Neuronal stem cell (in vitro differentiated cells): ENCODE measurements around the gene VPS35L.

Experiments
- DNase-seq: peaks from one replicate; pipeline ENCODE4 v3.0.0-alpha.2; 2013; ENCODE audit warnings: low spot score
- H2AFZ ChIP-seq: one replicate; pipeline ENCODE4 v1.6.1; 2013; ENCODE audit warnings: mild to moderate bottlenecking, low read length, inconsistent platforms
- H2AK5ac ChIP-seq: 2 replicates; pipeline ENCODE4 v1.6.1; 2013; ENCODE audit warnings: low read depth, mild to moderate bottlenecking, inconsistent platforms, low read length, moderate library complexity, mixed read lengths
- H2BK120ac ChIP-seq: 2 replicates; pipeline ENCODE4 v1.6.1; 2013; ENCODE audit warnings: low read depth, mild to moderate bottlenecking, inconsistent platforms, low read length, moderate library complexity, mixed read lengths
- H2BK12ac ChIP-seq: one replicate; pipeline ENCODE4 v1.6.1; 2013; ENCODE audit warnings: low read length, inconsistent platforms
- H2BK15ac ChIP-seq: 2 replicates; pipeline ENCODE4 v1.6.1; 2013; ENCODE audit warnings: mild to moderate bottlenecking, low read length, inconsistent platforms, mixed read lengths
- H2BK5ac ChIP-seq: one replicate; pipeline ENCODE4 v1.6.1; 2013; ENCODE audit warnings: inconsistent platforms, mild to moderate bottlenecking, low read length, moderate library complexity
- H3K14ac ChIP-seq: one replicate; pipeline ENCODE4 v1.6.1; 2013; ENCODE audit warnings: low read length, inconsistent platforms
- H3K18ac ChIP-seq: 2 replicates; pipeline ENCODE4 v1.6.1; 2013; ENCODE audit warnings: low read length, inconsistent platforms
- H3K23ac ChIP-seq: 2 replicates; pipeline ENCODE4 v1.6.1; 2013; ENCODE audit warnings: low read depth, mild to moderate bottlenecking, mixed read lengths, low read length, inconsistent platforms; ENCODE audit not compliant: poor library complexity
- H3K27ac ChIP-seq: replicated peaks from 3 replicates; pipeline ENCODE4 v1.5.1; 2013; ENCODE audit warnings: low read length, inconsistent platforms
- H3K27me3 ChIP-seq, 3 experiments: 2 replicates each; pipeline ENCODE4 v1.6.1; 2013; ENCODE audit warnings: low read length in 3 of 3, mild to moderate bottlenecking in 2 of 3, inconsistent platforms in 1 of 3, low read depth in 1 of 3, mixed read lengths in 1 of 3, moderate library complexity in 1 of 3; ENCODE audit not compliant: control insufficient read depth in 3 of 3, insufficient read depth in 3 of 3
- H3K36me3 ChIP-seq, 2 donors: replicated peaks in 1 of 2; 2 replicates each; pipeline ENCODE4 v1.6.1; 2013; ENCODE audit warnings: low read length in 2 of 2; ENCODE audit not compliant: control insufficient read depth in 2 of 2, insufficient read depth in 2 of 2
- H3K4ac ChIP-seq: 2 replicates; pipeline ENCODE4 v1.6.1; 2013; ENCODE audit warnings: inconsistent platforms, mild to moderate bottlenecking, low read length, moderate library complexity
- H3K4me1 ChIP-seq, 2 donors: 1 replicate in 1 of 2; 2 replicates in 1 of 2; pipeline ENCODE4 v1.6.1; 2013; ENCODE audit warnings: low read length in 2 of 2, low read depth in 1 of 2; ENCODE audit not compliant: control insufficient read depth in 2 of 2, insufficient read depth in 1 of 2
- H3K4me2 ChIP-seq: one replicate; pipeline ENCODE4 v1.6.1; 2013; ENCODE audit warnings: mild to moderate bottlenecking, low read length, inconsistent platforms; ENCODE audit not compliant: insufficient read depth, poor library complexity, severe bottlenecking
- H3K4me3 ChIP-seq, 2 donors: 2 replicates each; pipeline ENCODE4 v1.5.1; 2013; ENCODE audit warnings: low read length in 2 of 2, mild to moderate bottlenecking in 2 of 2, inconsistent platforms in 1 of 2, moderate library complexity in 1 of 2
- H3K79me1 ChIP-seq: one replicate; pipeline ENCODE4 v1.6.1; 2013; ENCODE audit warnings: low read depth, mild to moderate bottlenecking, inconsistent platforms, low read length, moderate library complexity
- H3K9ac ChIP-seq: one replicate; pipeline ENCODE4 v1.6.1; 2013; ENCODE audit warnings: mild to moderate bottlenecking, low read depth, low read length, inconsistent platforms; ENCODE audit not compliant: poor library complexity
- H3K9me3 ChIP-seq, 2 donors: replicated peaks in 1 of 2; 2 replicates each; pipeline versions ENCODE3 to v1.6.1; 2013; ENCODE audit warnings: low read length in 2 of 2, mild to moderate bottlenecking in 2 of 2, inconsistent platforms in 1 of 2, low read depth in 1 of 2, mixed read lengths in 1 of 2, moderate library complexity in 1 of 2; ENCODE audit not compliant: control insufficient read depth in 2 of 2, insufficient read depth in 1 of 2
- H4K8ac ChIP-seq: one replicate; pipeline ENCODE4 v1.6.1; 2013; ENCODE audit warnings: low read depth, mild to moderate bottlenecking, inconsistent platforms, low read length, moderate library complexity
- H4K91ac ChIP-seq: one replicate; pipeline ENCODE4 v1.6.1; 2013; ENCODE audit warnings: low read length, low read depth, mild to moderate bottlenecking, inconsistent platforms; ENCODE audit not compliant: poor library complexity
- WGBS, 2 donors: extraction: QIAGEN DNeasy Blood & Tissue Kit; methylation state at CpG; one replicate each; pipeline ENCODE4 v1.1.7; 2013; ENCODE audit warnings: missing lambda C conversion rate in 2 of 2, mixed read lengths in 1 of 2; ENCODE audit not compliant: insufficient read length in 2 of 2, insufficient replicate concordance in 1 of 2; ENCODE audit errors: extremely low coverage in 2 of 2; 5-methylcytosine and 5-hydroxymethylcytosine counted together

Gene VPS35L

DNA sequence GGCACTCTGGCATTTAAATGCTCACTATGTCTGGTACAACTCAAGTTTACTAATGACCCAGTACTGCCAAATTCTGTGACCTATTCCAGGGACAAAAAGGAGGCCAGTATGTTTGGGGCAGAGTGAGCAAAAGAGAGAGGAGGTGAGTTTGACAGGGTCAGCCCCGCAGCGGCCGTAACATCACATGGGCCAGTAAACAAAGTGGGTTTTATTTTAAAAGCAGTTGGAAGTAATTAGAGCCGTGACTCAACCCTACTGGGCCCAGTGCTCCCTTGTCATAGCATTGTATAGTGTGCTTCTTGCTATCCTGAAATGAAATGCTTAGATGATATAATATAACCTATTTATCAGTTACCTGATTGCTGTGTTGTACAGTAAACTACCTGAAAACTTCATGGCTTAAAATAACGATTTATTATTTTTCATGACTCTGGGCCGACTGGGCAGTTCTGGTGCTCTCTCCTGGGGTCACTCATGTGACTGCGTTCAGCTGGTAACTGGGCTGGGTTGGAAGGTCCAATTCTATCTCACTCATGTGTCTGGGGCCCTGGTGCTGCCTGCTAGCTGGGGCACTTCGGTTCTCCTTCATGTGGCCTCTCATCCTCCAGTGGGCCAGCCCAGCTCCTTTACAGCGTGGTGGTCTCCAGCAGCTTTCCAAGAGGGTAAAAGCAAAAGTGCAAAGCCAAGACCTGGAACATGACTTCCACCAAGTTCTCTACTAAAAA is 189.9 kb downstream of the VPS35L start:
- Histone ChIP-seq H2AFZ (no peak overlapping the region), H3K18ac (peak overlapping the region; percentile 68), H2AK5ac (no peak overlapping the region), H3K27ac (no peak overlapping the region), H4K91ac (no peak overlapping the region), H3K9ac (no peak overlapping the region), H4K8ac (no peak overlapping the region), H3K79me1 (no peaks in the 10 kb centered on the region), H3K36me3 (peaks cover 0 to 3% of the 10 kb centered on the region in 2 donors), H2BK120ac (no peak overlapping the region), H2BK12ac (no peak overlapping the region), H2BK5ac (no peak overlapping the region), H3K4me1 (peaks cover 16 to 28% of the 10 kb centered on the region in 2 donors), H3K4ac (no peak overlapping the region), H2BK15ac (no peak overlapping the region), H3K14ac (no peak overlapping the region), H3K4me2 (no peak overlapping the region), H3K27me3 (no peaks in the 10 kb centered on the region), H3K9me3 (no peaks in the 10 kb centered on the region), H3K23ac (no peak overlapping the region), H3K4me3 (no peak overlapping the region)
- no peak for DNase-seq
- WGBS, 2 donors: no CpG with 5 or more reads among the region's 9 CpGs

DNA sequence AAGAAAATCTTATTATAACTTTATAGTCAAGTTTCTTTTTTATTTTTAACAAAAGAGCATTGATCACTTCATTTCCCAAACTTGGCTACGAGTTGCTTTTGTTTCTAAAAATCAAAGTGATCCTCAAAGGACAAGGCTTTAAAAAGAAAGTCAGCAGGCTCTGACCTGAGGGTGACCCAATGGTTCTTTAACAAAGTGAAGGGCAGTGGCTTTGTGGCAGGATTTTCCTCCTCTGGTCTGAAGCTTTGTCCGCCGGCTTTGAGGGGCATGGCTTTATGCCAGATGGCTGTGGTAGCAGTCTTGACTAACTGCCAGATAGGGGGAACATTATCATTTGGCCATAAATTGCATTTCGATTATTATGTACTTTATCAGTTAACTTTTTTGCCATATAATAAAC is 191.1 kb downstream of the VPS35L start:
- DNase-seq: peak; percentile 63
- Histone ChIP-seq H4K91ac (no peak overlapping the region), H2BK5ac (no peak overlapping the region), H2AK5ac (no peak overlapping the region), H3K14ac (no peak overlapping the region), H3K9ac (no peak overlapping the region), H2BK12ac (no peak overlapping the region), H3K4me2 (no peak overlapping the region), H3K23ac (no peak overlapping the region), H3K79me1 (no peaks in the 10 kb centered on the region), H3K18ac (no peak overlapping the region), H3K4me1 (peaks cover 16 to 28% of the 10 kb centered on the region in 2 donors), H2BK120ac (no peak overlapping the region), H4K8ac (no peak overlapping the region), H3K9me3 (no peaks in the 10 kb centered on the region), H3K27ac (no peak overlapping the region), H3K4me3 (no peak overlapping the region), H2AFZ (no peak overlapping the region), H3K27me3 (no peaks in the 10 kb centered on the region), H3K36me3 (no peaks in the 10 kb centered on the region), H3K4ac (no peak overlapping the region), H2BK15ac (no peak overlapping the region)
- WGBS, 2 donors: no CpG with 5 or more reads among the region's 4 CpGs

GRCh38 chr16:19748389-19749168 is 193.1 kb downstream of the VPS35L start:
- Histone ChIP-seq H3K27ac (no peak overlapping the region), H3K4me1 (peaks cover 11 to 26% of the 10 kb centered on the region in 2 donors), H3K4me3 (no peak overlapping the region), H2AK5ac (no peak overlapping the region), H3K4ac (no peak overlapping the region), H2BK5ac (no peak overlapping the region), H3K4me2 (no peak overlapping the region), H3K36me3 (no peaks in the 10 kb centered on the region), H2BK15ac (no peak overlapping the region), H3K9ac (no peak overlapping the region), H3K23ac (no peak overlapping the region), H2AFZ (no peak overlapping the region), H3K14ac (no peak overlapping the region), H4K8ac (no peak overlapping the region), H2BK120ac (no peak overlapping the region), H2BK12ac (no peak overlapping the region), H3K9me3 (no peaks in the 10 kb centered on the region), H3K18ac (no peak overlapping the region), H3K27me3 (no peaks in the 10 kb centered on the region), H3K79me1 (no peaks in the 10 kb centered on the region), H4K91ac (no peak overlapping the region)
- no CpG with 5 or more reads among the region's 2 CpGs for WGBS, 2 donors
- no peak for DNase-seq

DNA sequence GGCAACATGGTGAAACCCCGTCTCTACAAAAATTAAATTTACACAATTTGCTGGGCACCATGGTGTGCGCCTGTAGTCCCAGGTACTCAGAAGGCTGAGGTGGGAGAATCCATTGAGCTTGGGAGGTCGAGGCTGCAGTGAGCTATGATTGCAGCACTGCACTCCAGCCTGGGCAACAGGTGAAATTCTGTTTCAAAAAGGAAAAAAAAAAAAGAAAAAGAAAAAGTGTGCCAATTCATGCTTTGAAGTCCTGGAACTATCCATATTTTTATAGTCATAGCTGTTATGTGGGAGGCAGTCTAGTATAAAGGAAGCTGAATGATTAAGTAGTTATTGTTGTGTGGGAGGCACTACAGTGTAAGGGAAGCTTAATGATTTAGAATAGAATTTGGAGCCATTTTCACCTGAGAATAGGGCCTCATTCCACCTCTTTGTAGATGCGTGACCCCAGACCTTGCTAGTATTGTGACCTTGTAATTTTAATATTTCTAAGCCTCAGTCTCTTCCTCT is 194.1 kb downstream of the VPS35L start:
- no peak overlapping the region for H3K27ac ChIP-seq
- no peak overlapping the region for H3K9ac ChIP-seq
- H2BK120ac ChIP-seq: no peak overlapping the region
- H2BK15ac ChIP-seq: no peak overlapping the region
- H3K36me3 ChIP-seq: peaks cover 0 to 2% of the 10 kb centered on the region in 2 donors
- H4K91ac ChIP-seq: no peak overlapping the region
- H3K18ac ChIP-seq: no peak overlapping the region
- no peak overlapping the region for H2BK12ac ChIP-seq
- no peak overlapping the region for H3K23ac ChIP-seq
- no peak overlapping the region for H2AFZ ChIP-seq
- no peak overlapping the region for H4K8ac ChIP-seq
- H3K14ac ChIP-seq: no peak overlapping the region
- no peak overlapping the region for H2AK5ac ChIP-seq
- no peak for DNase-seq
- no peak overlapping the region for H3K4ac ChIP-seq
- H3K4me1 ChIP-seq: peaks cover 8 to 25% of the 10 kb centered on the region in 2 donors
- no peak overlapping the region for H3K4me3 ChIP-seq
- no peaks in the 10 kb centered on the region for H3K79me1 ChIP-seq
- no peaks in the 10 kb centered on the region for H3K9me3 ChIP-seq
- H3K27me3 ChIP-seq: no peaks in the 10 kb centered on the region
- WGBS, 2 donors: no CpG with 5 or more reads among the region's 4 CpGs
- no peak overlapping the region for H3K4me2 ChIP-seq
- H2BK5ac ChIP-seq: no peak overlapping the region
